Common myeloid progenitor, CD34-positive (primary cell): Measurements from ENCODE around the gene GRID1.
"Not testable (repeated sequence)": the region's sequence is repeated elsewhere in the genome, so short reads cannot be mapped to it uniquely, and the experiment has no call there.

Experiments
- CTCF ChIA-PET: fragments of 350-600 bp; sonication (Branson Sonifier 250); formaldehyde crosslinking; loops from one replicate; lab custom pipeline; 2021; ENCODE audit warnings: antibody characterized with exemption; lab: Charles Lee
- POLR2A ChIA-PET: fragments of 350-600 bp; sonication (Branson Sonifier 250); formaldehyde crosslinking; loops from one replicate; lab custom pipeline; 2021; ENCODE audit warnings: antibody characterized with exemption; lab: Charles Lee
- DNase-seq, 3 donors: peaks; one replicate each; pipeline versions ENCODE4 v3.0.0 to v3.0.0-alpha.2; 2013
- H3K27ac ChIP-seq, 2 experiments: 1 replicate in 1 of 2; 2 replicates in 1 of 2; pipeline ENCODE4 v1.7.0; 2013; ENCODE audit warnings: inconsistent platforms in 2 of 2, low read length in 2 of 2, mild to moderate bottlenecking in 2 of 2, low read depth in 1 of 2, moderate library complexity in 1 of 2; ENCODE audit not compliant: severe bottlenecking in 2 of 2, insufficient read depth in 1 of 2, poor library complexity in 1 of 2
- H3K27me3 ChIP-seq, 5 experiments: replicated peaks in 2 of 5; 1 replicate in 3 of 5; 2 replicates in 2 of 5; pipeline versions ENCODE4 v1.6.1 to v1.7.0; 2013; ENCODE audit warnings: low read length in 4 of 5, mild to moderate bottlenecking in 2 of 5, moderate library complexity in 2 of 5, inconsistent platforms in 1 of 5; ENCODE audit not compliant: insufficient read depth in 5 of 5, control insufficient read depth in 4 of 5
- H3K36me3 ChIP-seq, 4 experiments: 1 replicate in 2 of 4; 2 replicates in 2 of 4; pipeline versions ENCODE4 v1.6.1 to v1.7.0; 2013; ENCODE audit warnings: low read length in 3 of 4, control low read depth in 1 of 4, mild to moderate bottlenecking in 1 of 4; ENCODE audit not compliant: control insufficient read depth in 4 of 4, insufficient read depth in 4 of 4
- H3K4me1 ChIP-seq, 4 experiments: 1 replicate in 3 of 4; 2 replicates in 1 of 4; pipeline versions ENCODE4 v1.6.1 to v1.7.1; 2013; ENCODE audit warnings: low read length in 3 of 4, mild to moderate bottlenecking in 3 of 4, control low read depth in 1 of 4, inconsistent platforms in 1 of 4, moderate library complexity in 1 of 4; ENCODE audit not compliant: control insufficient read depth in 4 of 4, insufficient read depth in 4 of 4; ENCODE audit errors: control extremely low read depth in 1 of 4
- H3K4me3 ChIP-seq, 7 experiments: 1 replicate in 4 of 7; 2 replicates in 3 of 7; pipeline versions ENCODE4 v1.5.1 to v1.7.0; 2013; ENCODE audit warnings: mild to moderate bottlenecking in 7 of 7, low read length in 6 of 7, moderate library complexity in 6 of 7, inconsistent platforms in 2 of 7, low read depth in 2 of 7, control low read depth in 1 of 7; ENCODE audit not compliant: insufficient read depth in 4 of 7, control insufficient read depth in 1 of 7; ENCODE audit errors: extremely low read depth in 1 of 7
- H3K9me3 ChIP-seq, 5 experiments: 1 replicate in 4 of 5; 2 replicates in 1 of 5; pipeline versions ENCODE4 v1.6.1 to v1.7.1; 2013; ENCODE audit warnings: low read length in 4 of 5, mild to moderate bottlenecking in 2 of 5, inconsistent platforms in 1 of 5, low read depth in 1 of 5, moderate library complexity in 1 of 5; ENCODE audit not compliant: control insufficient read depth in 4 of 5, insufficient read depth in 2 of 5; ENCODE audit errors: control extremely low read depth in 1 of 5
- WGBS: methylation state at CpG from one replicate; pipeline ENCODE4 v1.1.5; 2013; ENCODE audit not compliant: insufficient coverage; 5-methylcytosine and 5-hydroxymethylcytosine counted together

GRID1 gene

DNA sequence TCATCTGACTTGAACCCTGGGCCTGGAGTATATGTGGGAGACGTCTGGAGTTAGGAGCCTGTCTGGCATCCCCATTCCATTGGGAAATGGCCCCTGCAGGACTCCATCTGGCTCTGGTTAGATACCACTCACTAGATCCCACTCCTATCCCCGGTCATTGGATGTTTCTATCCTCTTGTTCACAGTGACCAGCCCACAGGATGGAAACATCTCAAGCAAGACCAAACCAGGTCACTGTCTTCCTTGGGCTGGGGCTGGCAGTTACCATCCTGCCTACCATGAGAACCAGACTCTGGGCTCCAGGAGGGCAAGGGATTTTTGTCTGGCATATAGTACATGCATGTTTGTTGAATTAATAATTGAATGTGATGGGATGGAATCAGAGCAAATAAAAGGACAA is 415.7 kb downstream of the GRID1 start:
- no peaks in the 10 kb centered on the region for H3K36me3 ChIP-seq
- H3K4me1 ChIP-seq, result peaks cover 0 to 11% (median 6%) of the 10 kb centered on the region in 4 experiments
- DNase-seq, result no peak
- 100% methylated on average over 2 of the region's 2 CpGs for WGBS
- no peaks in the 10 kb centered on the region for H3K9me3 ChIP-seq
- POLR2A ChIA-PET, result no interaction called here
- CTCF ChIA-PET, result no interaction called here
- H3K4me3 ChIP-seq, result no peak overlapping the region
- H3K27ac ChIP-seq, result no peak overlapping the region
- peaks cover 0 to 2% (median 0%) of the 10 kb centered on the region in 5 experiments for H3K27me3 ChIP-seq

DNA sequence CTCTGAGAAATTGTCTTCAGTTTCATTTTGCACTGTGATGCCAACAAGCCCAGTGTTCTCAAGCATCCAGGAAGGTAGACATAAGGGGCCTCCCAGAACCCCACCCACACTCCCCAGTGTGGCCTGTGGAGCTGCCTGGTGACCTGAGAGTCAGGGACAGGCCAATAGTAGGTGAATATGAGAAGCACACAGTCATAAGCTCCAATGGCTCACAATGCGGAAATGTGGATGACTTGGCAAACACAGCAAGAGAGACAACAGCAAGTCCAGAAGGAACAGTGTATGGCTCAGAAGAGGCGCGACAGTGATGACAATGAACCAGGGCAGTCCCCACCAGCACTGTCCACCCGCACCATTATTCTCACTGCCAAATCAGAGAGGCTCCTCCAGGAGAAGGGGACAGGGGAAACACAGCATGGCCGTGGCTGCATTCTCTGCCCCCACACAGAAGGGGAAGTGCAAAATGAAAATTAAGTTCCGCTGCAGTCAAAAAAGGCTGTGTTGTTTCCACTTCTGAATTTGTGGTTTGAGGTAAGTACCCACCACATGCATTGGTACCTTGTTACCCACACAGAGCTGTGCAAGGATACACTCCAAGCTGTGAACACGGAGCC is 419.8 kb downstream of the GRID1 start:
- ChIA-PET CTCF (no interaction called here), POLR2A (no interaction called here)
- peaks cover 0 to 2% (median 0%) of the 10 kb centered on the region in 5 experiments for H3K27me3 ChIP-seq
- peaks cover 0 to 11% (median 6%) of the 10 kb centered on the region in 4 experiments for H3K4me1 ChIP-seq
- DNase-seq, result peak; percentile 2 to 52 (median 47)
- H3K27ac ChIP-seq, result no peak overlapping the region
- H3K36me3 ChIP-seq, result no peaks in the 10 kb centered on the region
- H3K9me3 ChIP-seq, result no peaks in the 10 kb centered on the region
- H3K4me3 ChIP-seq, result no peak overlapping the region
- WGBS, result 76% methylated on average over 5 of the region's 7 CpGs

GRCh38 chr10:85936161-85936560 is 430.4 kb downstream of the GRID1 start:
- Histone ChIP-seq H3K9me3 (peaks cover 0 to 2% (median 0%) of the 10 kb centered on the region in 5 experiments), H3K36me3 (no peaks in the 10 kb centered on the region), H3K27ac (no peak overlapping the region), H3K27me3 (no peaks in the 10 kb centered on the region), H3K4me3 (no peak overlapping the region), H3K4me1 (no peaks in the 10 kb centered on the region)
- no CpG with 5 or more reads among the region's 1 CpG for WGBS
- CTCF ChIA-PET, result no interaction called here
- DNase-seq, result no peak
- POLR2A ChIA-PET, result no interaction called here

- 60% methylated on average over 3 of the region's 3 CpGs for WGBS
- ChIA-PET CTCF (no interaction called here), POLR2A (no interaction called here)
- no peak overlapping the region for H3K4me3 ChIP-seq
- no peaks in the 10 kb centered on the region for H3K36me3 ChIP-seq
- H3K27me3 ChIP-seq, result no peaks in the 10 kb centered on the region
- no peak for DNase-seq
- peaks cover 0 to 2% (median 0%) of the 10 kb centered on the region in 5 experiments for H3K9me3 ChIP-seq
- H3K27ac ChIP-seq, result no peak overlapping the region
- H3K4me1 ChIP-seq, result no peaks in the 10 kb centered on the region
Observed at GRCh38 chr10:85934586-85934985, 432.0 kb downstream of the GRID1 start.

- H3K27me3 ChIP-seq, result not testable (repeated sequence)
Observed at GRCh38 chr10:85929993-85930392, 436.6 kb downstream of the GRID1 start.

GRCh38 chr10:85927952-85928665 is 438.5 kb downstream of the GRID1 start:
- 60% methylated on average over 5 of the region's 9 CpGs for WGBS
- no peaks in the 10 kb centered on the region for H3K36me3 ChIP-seq
- CTCF ChIA-PET, result no interaction called here
- POLR2A ChIA-PET, result no interaction called here
- DNase-seq, result peak in 1 of 3 donors; percentile 7
- no peak overlapping the region for H3K27ac ChIP-seq
- H3K4me1 ChIP-seq, result no peaks in the 10 kb centered on the region
- peaks cover 0 to 2% (median 0%) of the 10 kb centered on the region in 5 experiments for H3K27me3 ChIP-seq
- H3K4me3 ChIP-seq, result no peak overlapping the region
- no peaks in the 10 kb centered on the region for H3K9me3 ChIP-seq

More at GRCh38 chr10:85929993-85930392, 436.6 kb downstream of the GRID1 start:
- WGBS, result no CpG with 5 or more reads among the region's 7 CpGs
- DNase-seq, H3K9me3 ChIP-seq, H3K4me3 ChIP-seq, POLR2A ChIA-PET, H3K36me3 ChIP-seq, CTCF ChIA-PET, H3K4me1 ChIP-seq, H3K27ac ChIP-seq: not testable (repeated sequence)

DNA sequence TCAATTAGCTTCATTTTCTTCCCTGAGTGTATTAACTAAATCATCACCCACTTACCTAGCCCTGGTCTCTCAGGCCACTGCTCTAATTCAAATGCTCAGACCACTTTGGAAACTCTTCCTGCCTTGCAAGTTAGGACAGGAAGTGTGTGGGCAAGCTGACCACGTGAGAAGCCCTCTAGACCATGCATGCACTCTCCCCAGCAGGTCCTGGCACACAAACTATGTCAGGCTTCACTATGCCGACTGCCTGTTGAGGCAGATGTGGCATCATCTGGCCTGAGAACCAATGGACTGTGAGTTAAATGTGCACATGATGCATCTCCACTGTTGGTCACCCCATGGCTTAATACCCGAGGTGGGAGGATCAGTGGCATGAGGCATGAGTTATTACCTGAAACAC is 439.6 kb downstream of the GRID1 start:
- no peak overlapping the region for H3K4me3 ChIP-seq
- ChIA-PET POLR2A (no interaction called here), CTCF (no interaction called here)
- no peaks in the 10 kb centered on the region for H3K36me3 ChIP-seq
- WGBS, result 75% methylated on average over 2 of the region's 3 CpGs
- peaks cover 0 to 2% (median 0%) of the 10 kb centered on the region in 5 experiments for H3K27me3 ChIP-seq
- H3K9me3 ChIP-seq, result no peaks in the 10 kb centered on the region
- no peak overlapping the region for H3K27ac ChIP-seq
- no peak for DNase-seq
- no peaks in the 10 kb centered on the region for H3K4me1 ChIP-seq
